Thyroid gland (tissue), 4 donors: ENCODE measurements around the gene CEP55.

Source experiments
- POLR2A ChIP-seq, 2 donors: fragments of 450-650 bp; IDR thresholded peaks; one replicate each; pipeline ENCODE4 v1.6.1; 2017; ENCODE audit warnings: antibody characterized with exemption in 2 of 2, mild to moderate bottlenecking in 2 of 2, moderate library complexity in 1 of 2
- TF ChIP-seq, protein P1 (sequence below), 6 experiments: fragments of 200-600 bp in 3 of 6; fragments of 450-650 bp in 3 of 6; sonication (generic) in 3 of 6; IDR thresholded peaks; one replicate each; pipeline ENCODE4 v1.5.1; 2016 to 2019; ENCODE audit warnings: antibody characterized with exemption in 6 of 6, mild to moderate bottlenecking in 2 of 6, inconsistent platforms in 1 of 6, moderate library complexity in 1 of 6

DNA sequence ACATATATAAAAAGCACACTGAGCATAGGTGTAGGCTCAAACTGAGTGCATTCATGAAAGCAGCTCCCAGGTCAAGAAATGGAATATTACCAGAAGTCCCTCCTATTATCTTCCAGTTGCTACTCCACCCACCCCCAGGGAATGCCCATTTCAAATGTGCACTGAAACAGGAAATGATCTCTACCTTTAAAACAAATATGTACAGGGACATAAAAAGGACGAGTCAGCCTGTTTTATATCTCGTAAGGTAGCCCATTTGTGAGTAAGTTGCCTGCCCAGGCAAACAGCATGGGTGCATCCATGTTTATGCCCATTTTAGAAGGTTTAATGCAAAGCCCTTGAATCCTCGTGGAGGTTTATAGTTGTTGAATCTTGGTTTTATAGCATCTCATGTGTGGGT is 80.5 kb downstream of the CEP55 start:
- TF ChIP-seq, protein P1, sequence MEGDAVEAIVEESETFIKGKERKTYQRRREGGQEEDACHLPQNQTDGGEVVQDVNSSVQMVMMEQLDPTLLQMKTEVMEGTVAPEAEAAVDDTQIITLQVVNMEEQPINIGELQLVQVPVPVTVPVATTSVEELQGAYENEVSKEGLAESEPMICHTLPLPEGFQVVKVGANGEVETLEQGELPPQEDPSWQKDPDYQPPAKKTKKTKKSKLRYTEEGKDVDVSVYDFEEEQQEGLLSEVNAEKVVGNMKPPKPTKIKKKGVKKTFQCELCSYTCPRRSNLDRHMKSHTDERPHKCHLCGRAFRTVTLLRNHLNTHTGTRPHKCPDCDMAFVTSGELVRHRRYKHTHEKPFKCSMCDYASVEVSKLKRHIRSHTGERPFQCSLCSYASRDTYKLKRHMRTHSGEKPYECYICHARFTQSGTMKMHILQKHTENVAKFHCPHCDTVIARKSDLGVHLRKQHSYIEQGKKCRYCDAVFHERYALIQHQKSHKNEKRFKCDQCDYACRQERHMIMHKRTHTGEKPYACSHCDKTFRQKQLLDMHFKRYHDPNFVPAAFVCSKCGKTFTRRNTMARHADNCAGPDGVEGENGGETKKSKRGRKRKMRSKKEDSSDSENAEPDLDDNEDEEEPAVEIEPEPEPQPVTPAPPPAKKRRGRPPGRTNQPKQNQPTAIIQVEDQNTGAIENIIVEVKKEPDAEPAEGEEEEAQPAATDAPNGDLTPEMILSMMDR (IDR thresholded peaks at IDR 0.05) = no peak
- no peak for TF ChIP-seq POLR2A (IDR thresholded peaks at IDR 0.05)
